Ovary (tissue), 3 donors: ENCODE data around the gene ABT1.

Experiments used
- EP300 ChIP-seq: sonication (generic); formaldehyde crosslinking; IDR thresholded peaks from one replicate; pipeline ENCODE4 v1.6.1; 2017; ENCODE audit warnings: antibody characterized with exemption
- POLR2A ChIP-seq: fragments of 450-650 bp; IDR thresholded peaks from one replicate; pipeline ENCODE4 v1.6.1; 2017; ENCODE audit warnings: antibody characterized with exemption, mild to moderate bottlenecking, moderate library complexity
- TF ChIP-seq, protein P1 (sequence below), 3 donors: fragments of 450-650 bp in 2 of 3; fragments of 200-600 bp in 1 of 3; IDR thresholded peaks; one replicate each; pipeline versions ENCODE4 v1.5.1 to v1.8.0; 2016 to 2022; ENCODE audit warnings: antibody characterized with exemption in 3 of 3, mild to moderate bottlenecking in 1 of 3
- donor health status: DM: no; HTN: no; CAD: no.

DNA sequence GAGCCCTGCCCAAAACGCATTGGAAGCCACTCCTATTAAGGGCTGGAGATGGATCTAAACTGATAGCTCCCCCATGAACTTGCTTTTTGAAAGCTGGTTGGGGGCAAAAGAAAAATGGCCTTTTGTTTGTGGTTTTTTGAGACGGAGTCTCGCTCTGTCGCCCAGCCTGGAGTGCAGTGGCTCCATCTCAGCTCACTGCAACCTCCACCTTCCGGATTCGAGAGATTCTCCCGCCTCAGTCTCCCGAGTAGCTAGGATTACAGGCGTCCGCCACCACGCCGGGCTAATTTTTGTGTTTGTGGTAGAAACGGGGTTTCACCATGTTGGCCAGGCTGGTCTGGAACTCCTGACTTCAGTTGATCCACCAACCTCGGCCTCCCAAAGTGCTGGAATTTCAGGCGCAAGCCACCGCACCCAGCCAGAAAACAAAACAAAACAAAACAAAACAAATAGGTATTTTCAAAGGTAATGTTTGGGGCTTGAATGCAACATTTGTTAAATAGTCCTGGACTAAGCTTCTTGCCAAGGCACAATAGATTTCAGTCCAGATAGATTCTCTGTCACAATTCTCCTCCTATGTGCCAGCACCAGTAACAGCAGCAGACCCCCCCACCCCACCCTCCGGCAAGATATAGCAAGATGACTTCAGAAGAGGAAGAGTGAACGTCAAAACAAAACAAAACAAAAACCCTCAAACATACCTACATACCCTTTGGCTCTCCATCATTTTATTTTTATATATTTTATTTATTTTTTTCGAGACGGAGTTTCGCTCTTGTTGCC lies 26.5 kb upstream of the ABT1 start:
- TF ChIP-seq, protein P1, sequence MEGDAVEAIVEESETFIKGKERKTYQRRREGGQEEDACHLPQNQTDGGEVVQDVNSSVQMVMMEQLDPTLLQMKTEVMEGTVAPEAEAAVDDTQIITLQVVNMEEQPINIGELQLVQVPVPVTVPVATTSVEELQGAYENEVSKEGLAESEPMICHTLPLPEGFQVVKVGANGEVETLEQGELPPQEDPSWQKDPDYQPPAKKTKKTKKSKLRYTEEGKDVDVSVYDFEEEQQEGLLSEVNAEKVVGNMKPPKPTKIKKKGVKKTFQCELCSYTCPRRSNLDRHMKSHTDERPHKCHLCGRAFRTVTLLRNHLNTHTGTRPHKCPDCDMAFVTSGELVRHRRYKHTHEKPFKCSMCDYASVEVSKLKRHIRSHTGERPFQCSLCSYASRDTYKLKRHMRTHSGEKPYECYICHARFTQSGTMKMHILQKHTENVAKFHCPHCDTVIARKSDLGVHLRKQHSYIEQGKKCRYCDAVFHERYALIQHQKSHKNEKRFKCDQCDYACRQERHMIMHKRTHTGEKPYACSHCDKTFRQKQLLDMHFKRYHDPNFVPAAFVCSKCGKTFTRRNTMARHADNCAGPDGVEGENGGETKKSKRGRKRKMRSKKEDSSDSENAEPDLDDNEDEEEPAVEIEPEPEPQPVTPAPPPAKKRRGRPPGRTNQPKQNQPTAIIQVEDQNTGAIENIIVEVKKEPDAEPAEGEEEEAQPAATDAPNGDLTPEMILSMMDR (IDR thresholded peaks at IDR 0.05): no peak
- TF ChIP-seq EP300 (no peak), POLR2A (no peak)
